ENCODE measurements around the gene GRIK4. TPM values are rescaled to one million over a fixed set of nuclear protein-coding genes. Genes with fewer than 3 reads are reported as not detected.

Gene GRIK4
- total RNA-seq, 4 donors from 2014 or later, result 0.09 TPM; not detected in 3

- ATAC-seq (ENCODE audit: low FRiP score) (no peak), DNase-seq (ENCODE audit: low spot score) (no peak)
- TF ChIP-seq CTCF (IDR thresholded peaks at IDR 0.05), result no peak
Observed at GRCh38 chr11:120645639-120646038, 134.1 kb downstream of the GRIK4 start.

GRCh38 chr11:120646206-120646605 is 134.7 kb downstream of the GRIK4 start:
- no peak for ATAC-seq (ENCODE audit: low FRiP score)
- no peak for DNase-seq (ENCODE audit: low spot score)
- TF ChIP-seq CTCF (IDR thresholded peaks at IDR 0.05), result no peak

GRCh38 chr11:120647681-120648080 is 136.1 kb downstream of the GRIK4 start:
- ATAC-seq (ENCODE audit: low FRiP score), result no peak
- no peak for DNase-seq (ENCODE audit: low spot score)
- TF ChIP-seq CTCF (IDR thresholded peaks at IDR 0.05), result no peak

GRCh38 chr11:120648771-120649170 is 137.2 kb downstream of the GRIK4 start:
- ATAC-seq (ENCODE audit: low FRiP score) (no peak), DNase-seq (ENCODE audit: low spot score) (no peak)
- TF ChIP-seq CTCF (IDR thresholded peaks at IDR 0.05), result no peak

- TF ChIP-seq CTCF (IDR thresholded peaks at IDR 0.05), result no peak
- DNase-seq (ENCODE audit: low spot score) (no peak), ATAC-seq (ENCODE audit: low FRiP score) (peak; percentile 16)
Observed at GRCh38 chr11:120649316-120649715, 137.8 kb downstream of the GRIK4 start.

GRCh38 chr11:120651396-120651795 is 139.8 kb downstream of the GRIK4 start:
- no peak for DNase-seq (ENCODE audit: low spot score)
- no peak for TF ChIP-seq CTCF (IDR thresholded peaks at IDR 0.05)
- no peak for ATAC-seq (ENCODE audit: low FRiP score)

- DNase-seq (ENCODE audit: low spot score), result no peak
- TF ChIP-seq CTCF (IDR thresholded peaks at IDR 0.05), result no peak
- ATAC-seq (ENCODE audit: low FRiP score), result no peak
Observed at GRCh38 chr11:120651836-120652235, 140.3 kb downstream of the GRIK4 start.

All from omental fat pad (tissue), 4 donors.